ENCODE data around the gene EPB41.

GRCh38 chr1:29002792-29003191 is 88.4 kb downstream of the EPB41 start:
- TF ChIP-seq POLR2A (IDR thresholded peaks at IDR 0.05), result no peak
- TF ChIP-seq, protein P1, sequence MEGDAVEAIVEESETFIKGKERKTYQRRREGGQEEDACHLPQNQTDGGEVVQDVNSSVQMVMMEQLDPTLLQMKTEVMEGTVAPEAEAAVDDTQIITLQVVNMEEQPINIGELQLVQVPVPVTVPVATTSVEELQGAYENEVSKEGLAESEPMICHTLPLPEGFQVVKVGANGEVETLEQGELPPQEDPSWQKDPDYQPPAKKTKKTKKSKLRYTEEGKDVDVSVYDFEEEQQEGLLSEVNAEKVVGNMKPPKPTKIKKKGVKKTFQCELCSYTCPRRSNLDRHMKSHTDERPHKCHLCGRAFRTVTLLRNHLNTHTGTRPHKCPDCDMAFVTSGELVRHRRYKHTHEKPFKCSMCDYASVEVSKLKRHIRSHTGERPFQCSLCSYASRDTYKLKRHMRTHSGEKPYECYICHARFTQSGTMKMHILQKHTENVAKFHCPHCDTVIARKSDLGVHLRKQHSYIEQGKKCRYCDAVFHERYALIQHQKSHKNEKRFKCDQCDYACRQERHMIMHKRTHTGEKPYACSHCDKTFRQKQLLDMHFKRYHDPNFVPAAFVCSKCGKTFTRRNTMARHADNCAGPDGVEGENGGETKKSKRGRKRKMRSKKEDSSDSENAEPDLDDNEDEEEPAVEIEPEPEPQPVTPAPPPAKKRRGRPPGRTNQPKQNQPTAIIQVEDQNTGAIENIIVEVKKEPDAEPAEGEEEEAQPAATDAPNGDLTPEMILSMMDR (IDR thresholded peaks at IDR 0.05), result no peak

Data from ovary (tissue), 3 donors.